Measurements from ENCODE around the gene FAAH. TPM values are rescaled to one million over a fixed set of nuclear protein-coding genes. Genes with fewer than 3 reads are reported as not detected.

The FAAH gene
- total and polyA plus RNA-seq, 10 of the 15 experiments (the other 5 are each of a cell fraction or from before 2014, with no cell fraction given), result 0.07 to 2.5 (median 0.64) TPM; not detected in 1

- TF ChIP-seq BCLAF1 (IDR thresholded peaks at IDR 0.05), result no peak
Measured at GRCh38 chr1:46405197-46405555, 11.1 kb downstream of the FAAH start (continued).

GRCh38 chr1:46405724-46406123, 11.6 kb downstream of the FAAH start:
- H3K9ac ChIP-seq (ENCODE audit: control insufficient read depth, insufficient read depth, low read length), result no peak overlapping the region
- POLR2A ChIA-PET, result no interaction called here
- H3K79me2 ChIP-seq (ENCODE audit: control insufficient read depth, insufficient read depth, low read length), result no peaks in the 10 kb centered on the region
- no peak overlapping the region for H3K4me3 ChIP-seq
- no peak overlapping the region for H3K27ac ChIP-seq (ENCODE audit: control insufficient read depth, insufficient read depth)
- FAIRE-seq (no peak), ATAC-seq (no peak), DNase-seq (ENCODE audit: low read depth, low spot score) (no peak)
- intact Hi-C loops (cut with micrococcal nuclease; ENCODE audit: unreplicated experiment) (loop anchor here (1.0 kb wide), 1 partner anchor 123 kb away; no protein-coding TSS in a partner anchor), in situ Hi-C loops (cut with MboI) (no loop called here)
- H3K36me3 ChIP-seq (ENCODE audit: control insufficient read depth in 2 of 2, insufficient read depth in 2 of 2, low read length in 1 of 2), result no peaks in the 10 kb centered on the region
- H4K20me1 ChIP-seq (ENCODE audit: control insufficient read depth, insufficient read depth), result no peaks in the 10 kb centered on the region
- SMC1A ChIA-PET (ENCODE audit: uncharacterized antibody, unreplicated experiment), result no interaction called here
- no peak overlapping the region for H2AFZ ChIP-seq (ENCODE audit: control insufficient read depth, low read depth, low read length)
- BruUV-seq (replicated peaks), result no TSS peak
- no peaks in the 10 kb centered on the region for H3K4me1 ChIP-seq (ENCODE audit: control insufficient read depth, insufficient read depth, low read length)
- TF ChIP-seq CREB1 (IDR thresholded peaks at IDR 0.05; ENCODE audit: low read depth) (no peak), ZBED1 (IDR thresholded peaks at IDR 0.05; ENCODE audit: borderline replicate concordance) (no peak), ATF7 (IDR thresholded peaks at IDR 0.05; ENCODE audit: low read depth) (no peak), STAT3 (IDR thresholded peaks at IDR 0.05; ENCODE audit: low read depth, low read length) (no peak), SMAD1 (IDR thresholded peaks at IDR 0.05; ENCODE audit: low read depth, partially characterized antibody) (no peak), JUNB (IDR thresholded peaks at IDR 0.05) (no peak), FOXK2 (IDR thresholded peaks at IDR 0.05) (no peak), TARDBP (IDR thresholded peaks at IDR 0.05; ENCODE audit: borderline replicate concordance) (no peak), ZSCAN29 (IDR thresholded peaks at IDR 0.05) (no peak), MLLT1 (IDR thresholded peaks at IDR 0.05) (no peak), ZNF384 (IDR thresholded peaks at IDR 0.05; ENCODE audit: borderline replicate concordance, low read depth, low read length) (no peak)
- CTCF ChIA-PET, result no interaction called here
- no peak overlapping the region for H3K4me2 ChIP-seq (ENCODE audit: control insufficient read depth, insufficient read depth)
- no peaks in the 10 kb centered on the region for H3K27me3 ChIP-seq (replicated peaks in 1 of 2; ENCODE audit: control insufficient read depth in 2 of 2, insufficient read depth in 2 of 2, low read length in 1 of 2)
- RAD21 ChIA-PET (ENCODE audit: unreplicated experiment), result no interaction called here
- WGBS (ENCODE audit: insufficient coverage, insufficient replicate concordance, low lambda C conversion rate, missing lambda C conversion rate), result 78% methylated on average over 17 of the region's 17 CpGs
- no peaks in the 10 kb centered on the region; the same call in 2 of the 3 replicates for H3K9me3 ChIP-seq (replicated peaks; ENCODE audit: control insufficient read depth, insufficient read depth, low read length)
